Keratinocyte (primary cell): ENCODE measurements around the gene BTRC.

Experiments used
- CTCF ChIP-seq, 3 experiments: IDR thresholded peaks in 1 of 3; conservative IDR thresholded peaks in 1 of 3; optimal IDR thresholded peaks in 1 of 3; 2 replicates in 2 of 3; 3 replicates in 1 of 3; pipeline versions ENCODE3 to v1.5.1; 2011; ENCODE audit warnings: low read length in 3 of 3, mild to moderate bottlenecking in 3 of 3, moderate library complexity in 2 of 3, control low read depth in 1 of 3, inconsistent platforms in 1 of 3; ENCODE audit not compliant: insufficient read depth in 2 of 3; ENCODE audit errors: extremely low read depth in 1 of 3
- EZH2 ChIP-seq: IDR thresholded peaks from one replicate; pipeline ENCODE4 v1.6.1; 2012; ENCODE audit warnings: inconsistent platforms, mild to moderate bottlenecking, low read length, moderate library complexity

GRCh38 chr10:101573885-101574753 is 220.2 kb downstream of the BTRC start:
- TF ChIP-seq CTCF (optimal IDR thresholded peaks at IDR 0.05 in 1 of 3, IDR thresholded peaks at IDR 0.05 in 1 of 3, conservative IDR thresholded peaks at IDR 0.05 in 1 of 3; ENCODE audit: extremely low read depth in 1 of 3, insufficient read depth in 2 of 3, low read length in 3 of 3) (no peak), EZH2 (no peak)
